Panc1 (cell line): ENCODE results near the gene PKD1.
"Not testable (repeated sequence)": the region's sequence is repeated elsewhere in the genome, so short reads cannot be mapped to it uniquely, and the experiment has no call there.

Source experiments
- CTCF ChIP-seq: fragments of 450-650 bp; IDR thresholded peaks from 2 replicates; pipeline ENCODE4 v1.5.1; 2017; ENCODE audit warnings: mild to moderate bottlenecking
- POLR2AphosphoS5 ChIP-seq: IDR thresholded peaks from 2 replicates; pipeline ENCODE4 v1.6.1; 2012; ENCODE audit warnings: mild to moderate bottlenecking, low read depth, low read length, moderate library complexity
- REST ChIP-seq, 2 experiments: IDR thresholded peaks; 2 replicates each; pipeline ENCODE4 v1.6.1; 2011 to 2012; ENCODE audit warnings: low read depth in 2 of 2, control low read depth in 1 of 2, low read length in 1 of 2, mild to moderate bottlenecking in 1 of 2, moderate library complexity in 1 of 2; ENCODE audit not compliant: insufficient read depth in 1 of 2
- SIN3A ChIP-seq: IDR thresholded peaks from 2 replicates; pipeline ENCODE4 v1.6.1; 2012; ENCODE audit warnings: low read depth, mild to moderate bottlenecking, low read length, moderate library complexity, borderline replicate concordance; ENCODE audit not compliant: insufficient read depth
- TCF7L2 ChIP-seq: IDR thresholded peaks from 2 replicates; pipeline ENCODE4 v1.6.1; 2011; ENCODE audit warnings: mild to moderate bottlenecking, low read depth, low read length, inconsistent platforms

GRCh38 chr16:2097689-2098088, 38.0 kb downstream of the PKD1 start:
- not testable (repeated sequence) for TF ChIP-seq CTCF; TCF7L2; POLR2AphosphoS5; SIN3A; REST (IDR thresholded peaks at IDR 0.05; ENCODE audit: insufficient read depth in 1 of 2, low read depth in 2 of 2, low read length in 1 of 2)
